GM12892 (cell line): ENCODE measurements around the gene ZNF621.

Experiments
- POLR2A ChIP-seq: IDR thresholded peaks from 2 replicates; pipeline ENCODE4 v1.6.1; 2011; ENCODE audit warnings: low read depth, low read length, control low read depth
- POLR2AphosphoS5 ChIP-seq: IDR thresholded peaks from 2 replicates; pipeline ENCODE4 v1.6.1; 2011; ENCODE audit warnings: low read depth, low read length, control low read depth
- TAF1 ChIP-seq: IDR thresholded peaks from 2 replicates; pipeline ENCODE4 v1.6.1; 2011; ENCODE audit warnings: low read depth, mild to moderate bottlenecking, control low read depth, low read length, borderline replicate concordance

GRCh38 chr3:40490916-40491315 lies 33.8 kb upstream of the ZNF621 start:
- TF ChIP-seq POLR2AphosphoS5 (no peak), POLR2A (no peak), TAF1 (no peak)
